Pancreas (tissue), 10 donors: Measurements from ENCODE around the gene GAPDH. TPM values are rescaled to one million over a fixed set of nuclear protein-coding genes. Genes with fewer than 3 reads are reported as not detected.

Experiments
- ATAC-seq, 4 donors: fragments of 200-7000 bp; cut with Tn5 transposase; one replicate each; pipeline versions ENCODE4 v1.8.0 to v1.9.1; 2020; ENCODE audit warnings: mild to moderate bottlenecking in 4 of 4, moderate library complexity in 4 of 4
- DNase-seq, 6 donors: peaks; one replicate each; pipeline ENCODE4 v3.0.0-alpha.2; 2020
- FAIRE-seq: peaks from 2 replicates; lab custom pipeline; 2012; peaks lifted over from hg19 to GRCh38; lab: Jason Lieb, UNC
- H3K27ac ChIP-seq, 4 donors: fragments of 200-600 bp; sonication (generic); 1 replicate in 3 of 4; 2 replicates in 1 of 4; pipeline versions ENCODE4 v1.5.0 to v1.8.0; 2020
- H3K27me3 ChIP-seq, 4 donors: fragments of 200-600 bp; one replicate each; pipeline ENCODE4 v1.8.0; 2021
- H3K36me3 ChIP-seq, 3 donors: fragments of 200-600 bp; sonication (generic) in 1 of 3; one replicate each; pipeline versions ENCODE4 v1.5.0 to v1.8.0; 2020 to 2021
- H3K4me1 ChIP-seq, 3 donors: fragments of 200-600 bp; one replicate each; pipeline ENCODE4 v1.8.0; 2021
- H3K4me3 ChIP-seq, 4 donors: fragments of 200-600 bp; sonication (generic) in 2 of 4; one replicate each; pipeline versions ENCODE4 v1.5.0 to v1.8.0; 2020 to 2021
- H3K9me3 ChIP-seq, 4 donors: fragments of 200-600 bp; one replicate each; pipeline ENCODE4 v1.8.0; 2021
- CTCF ChIP-seq, 4 donors: fragments of 200-600 bp; sonication (generic) in 3 of 4; IDR thresholded peaks; one replicate each; pipeline versions ENCODE4 v1.5.0 to v1.8.0; 2021; ENCODE audit warnings: antibody characterized with exemption in 4 of 4
- WGBS, 2 donors: extraction: QIAGEN DNeasy Blood & Tissue Kit; methylation state at CpG; one replicate each; pipeline ENCODE4 v1.1.7; 2013; 5-methylcytosine and 5-hydroxymethylcytosine counted together
- intact Hi-C, 3 donors: fragments of 100-400 bp; cut with DNase I; formaldehyde crosslinking; loops; one replicate each; pipeline versions ENCODE4 v1.11.1 to v1.14.2; 2022
- polyA plus RNA-seq, 2 donors: library from polyadenylated mRNA; stranded (reverse); fragments of 200-250 nt; gene quantifications; one replicate each; pipeline ENCODE4 v1.2.3, GENCODE V29; 2013
- total RNA-seq, 6 donors: library from RNA; stranded (reverse); fragmentation: NEBNext Ultra II Directional in 4 of 6; extraction: Animal tissue kit (Norgen Biotek cat#: 25700) in 4 of 6; gene quantifications; one replicate each; pipeline versions ENCODE4 v1.2.1 to v1.2.4, GENCODE V29; 2021 to 2023
- donor health status: healthy with polysubstance abuse.
- donor health status: DM: no; HTN: no; CAD: no; lungs with moderate emphysema.
- donor health status: DM: no; HTN: no; CAD: no.
- donor health status: control.
- donor health status: control.
- donor health status: Bipolar disorder and iron deficiency.
- donor health status: DM: yes; HTN: yes; CAD: no.
- donor health status: DM: no; HTN: no; CAD: no.
- donor health status: DM: no; HTN: no; CAD: no.
- donor health status: DM: yes; HTN: yes; CAD: no.

GAPDH gene
- total and polyA plus RNA-seq, 8 donors: 149 to 657 (median 401) TPM

GRCh38 chr12:6541371-6542165, 7.3 kb downstream of the GAPDH start:
- FAIRE-seq: no peak
- no peak for DNase-seq
- H3K36me3 ChIP-seq: peaks cover 0 to 11% (median 3%) of the 10 kb centered on the region in 3 donors
- H3K27me3 ChIP-seq: no peaks in the 10 kb centered on the region
- no peak for ATAC-seq
- intact Hi-C loops: no loop called here
- no peaks in the 10 kb centered on the region for H3K9me3 ChIP-seq
- H3K27ac ChIP-seq: no peak overlapping the region
- no peak for TF ChIP-seq CTCF (IDR thresholded peaks at IDR 0.05)
- H3K4me1 ChIP-seq: no peaks in the 10 kb centered on the region
- no peak overlapping the region for H3K4me3 ChIP-seq
- 87 to 92% methylated on average over 26 of the region's 26 CpGs for WGBS, 2 donors

- Histone ChIP-seq H3K9me3 (no peaks in the 10 kb centered on the region), H3K27ac (no peak overlapping the region), H3K4me1 (no peaks in the 10 kb centered on the region), H3K4me3 (no peak overlapping the region), H3K36me3 (peaks cover 0 to 7% (median 3%) of the 10 kb centered on the region in 3 donors), H3K27me3 (no peaks in the 10 kb centered on the region)
- no peak for DNase-seq
- 80 to 84% methylated on average over 13 of the region's 13 CpGs for WGBS, 2 donors
- FAIRE-seq: no peak
- no peak for TF ChIP-seq CTCF (IDR thresholded peaks at IDR 0.05)
- intact Hi-C loops: no loop called here
- ATAC-seq: peak in 2 of 4 donors; percentile 22 to 25
Measured at GRCh38 chr12:6542209-6543009, 8.1 kb downstream of the GAPDH start.

- intact Hi-C loops: no loop called here
- WGBS, 2 donors: 87% methylated on average over 10 of the region's 10 CpGs
- TF ChIP-seq CTCF (IDR thresholded peaks at IDR 0.05): no peak
- Histone ChIP-seq H3K27ac (no peak overlapping the region), H3K27me3 (no peaks in the 10 kb centered on the region), H3K4me3 (no peak overlapping the region), H3K36me3 (peaks cover 0 to 9% (median 0%) of the 10 kb centered on the region in 3 donors), H3K4me1 (no peaks in the 10 kb centered on the region), H3K9me3 (no peaks in the 10 kb centered on the region)
- ATAC-seq (no peak), DNase-seq (no peak), FAIRE-seq (no peak)
Measured at GRCh38 chr12:6546016-6546415, 11.7 kb downstream of the GAPDH start.

GRCh38 chr12:6547566-6547965, 13.2 kb downstream of the GAPDH start:
- no peaks in the 10 kb centered on the region for H3K27me3 ChIP-seq
- whole genome bisulfite sequencing, 2 donors: 88 to 100% methylated on average over 1 of the region's 1 CpG
- no peak for FAIRE-seq
- no peak for TF ChIP-seq CTCF (IDR thresholded peaks at IDR 0.05)
- peaks cover 0 to 9% (median 0%) of the 10 kb centered on the region in 3 donors for H3K36me3 ChIP-seq
- H3K4me1 ChIP-seq: no peaks in the 10 kb centered on the region
- H3K27ac ChIP-seq: no peak overlapping the region
- ATAC-seq: no peak
- H3K9me3 ChIP-seq: no peaks in the 10 kb centered on the region
- no peak overlapping the region for H3K4me3 ChIP-seq
- DNase-seq: no peak
- intact Hi-C loops: no loop called here
